Body of pancreas (tissue), 4 donors: ENCODE measurements around the gene DGCR8. TPM values are rescaled to one million over a fixed set of nuclear protein-coding genes. Genes with fewer than 3 reads are reported as not detected.

ENCODE experiments used
- ATAC-seq: fragments of 150-250 bp; one replicate; pipeline ENCODE4 v1.9.1; 2016
- DNase-seq, 4 donors: peaks; one replicate each; pipeline ENCODE4 v3.0.0-alpha.2; 2019
- H3K27ac ChIP-seq, 4 donors: fragments of 200-600 bp; sonication (generic); 1 replicate in 3 of 4; 2 replicates in 1 of 4; pipeline versions ENCODE4 v1.5.1 to v1.6.1; 2016 to 2019; ENCODE audit warnings: mild to moderate bottlenecking in 1 of 4, mixed read lengths in 1 of 4, moderate library complexity in 1 of 4
- H3K27me3 ChIP-seq, 2 donors: fragments of 200-600 bp; sonication (generic); one replicate each; pipeline ENCODE4 v1.6.0; 2016; ENCODE audit warnings: mild to moderate bottlenecking in 1 of 2
- H3K36me3 ChIP-seq, 2 donors: fragments of 200-600 bp; sonication (generic); replicated peaks in 1 of 2; 2 replicates each; pipeline ENCODE4 v1.5.1; 2016; ENCODE audit warnings: low read depth in 2 of 2; ENCODE audit not compliant: insufficient read depth in 1 of 2
- H3K4me1 ChIP-seq: fragments of 200-600 bp; sonication (generic); one replicate; pipeline ENCODE4 v1.6.0; 2016
- H3K4me3 ChIP-seq, 2 donors: fragments of 200-600 bp; sonication (generic); 1 replicate in 1 of 2; 2 replicates in 1 of 2; pipeline ENCODE4 v1.5.1; 2016 to 2019
- H3K9me3 ChIP-seq, 3 donors: fragments of 200-600 bp; sonication (generic); 1 replicate in 2 of 3; 2 replicates in 1 of 3; pipeline ENCODE4 v1.5.1; 2016
- CTCF ChIP-seq, 7 experiments: fragments of 450-650 bp in 4 of 7; fragments of 200-600 bp in 3 of 7; sonication (generic) in 3 of 7; IDR thresholded peaks; one replicate each; pipeline ENCODE4 v1.5.1; 2016 to 2019; ENCODE audit warnings: antibody characterized with exemption in 7 of 7
- POLR2A ChIP-seq, 3 donors: fragments of 450-650 bp; IDR thresholded peaks; one replicate each; pipeline ENCODE4 v1.6.1; 2016; ENCODE audit warnings: antibody characterized with exemption in 3 of 3, mild to moderate bottlenecking in 2 of 3
- WGBS, 2 donors: methylation state at CpG; one replicate each; pipeline ENCODE4 v1.1.5; 2017; 5-methylcytosine and 5-hydroxymethylcytosine counted together
- intact Hi-C: fragments of 100-400 bp; cut with DNase I; formaldehyde crosslinking; loops from one replicate; pipeline ENCODE4 v1.15.1; 2023
- total RNA-seq, 2 donors: library from RNA; depleted of rRNA; stranded (reverse); fragments of >200 nt; gene quantifications; one replicate each; pipeline ENCODE4 v1.1.0, GENCODE V29; 2016

DGCR8 gene
- total RNA-seq, 2 donors from 2014 or later: 25.7 to 53.4 TPM

- no peaks in the 10 kb centered on the region for H3K9me3 ChIP-seq
- no peak overlapping the region for H3K4me3 ChIP-seq
- intact Hi-C loops: no loop called here
- H3K27me3 ChIP-seq: no peaks in the 10 kb centered on the region
- H3K4me1 ChIP-seq: no peaks in the 10 kb centered on the region
- no peak for DNase-seq
- no peak overlapping the region for H3K27ac ChIP-seq
- H3K36me3 ChIP-seq: peaks cover 0 to 7% of the 10 kb centered on the region in 2 donors
- 95 to 100% methylated on average over 8 to 14 of the region's 18 CpGs for WGBS, 2 donors
- ATAC-seq: no peak
- TF ChIP-seq CTCF (IDR thresholded peaks at IDR 0.05) (no peak), POLR2A (IDR thresholded peaks at IDR 0.05) (no peak)
These were observed 17.8 kb upstream of the DGCR8 start for GRCh38 chr22:20062043-20062765.

- intact Hi-C loops: no loop called here
- WGBS, 2 donors: 86 to 89% methylated on average over 11 of the region's 11 CpGs
These were observed 17.3 kb upstream of the DGCR8 start for GRCh38 chr22:20062766-20063083.

GRCh38 chr22:20063271-20064139 lies 16.5 kb upstream of the DGCR8 start:
- Histone ChIP-seq H3K36me3 (peaks cover 0 to 7% of the 10 kb centered on the region in 2 donors), H3K4me1 (no peaks in the 10 kb centered on the region), H3K27me3 (no peaks in the 10 kb centered on the region), H3K27ac (no peak overlapping the region), H3K9me3 (no peaks in the 10 kb centered on the region), H3K4me3 (no peak overlapping the region)
- no peak for TF ChIP-seq CTCF (IDR thresholded peaks at IDR 0.05)
- TF ChIP-seq POLR2A (IDR thresholded peaks at IDR 0.05): no peak
- ATAC-seq: no peak
- DNase-seq: no peak
- intact Hi-C loops: no loop called here
- 91 to 95% methylated on average over 17 to 27 of the region's 27 CpGs for WGBS, 2 donors

More at GRCh38 chr22:20062766-20063083, 17.3 kb upstream of the DGCR8 start:
- H3K4me3 ChIP-seq: no peak overlapping the region
- ATAC-seq: no peak
- H3K36me3 ChIP-seq: peaks cover 0 to 7% of the 10 kb centered on the region in 2 donors
- no peaks in the 10 kb centered on the region for H3K27me3 ChIP-seq
- no peak for TF ChIP-seq POLR2A (IDR thresholded peaks at IDR 0.05)
- TF ChIP-seq CTCF (IDR thresholded peaks at IDR 0.05): no peak
- no peaks in the 10 kb centered on the region for H3K9me3 ChIP-seq
- no peaks in the 10 kb centered on the region for H3K4me1 ChIP-seq
- no peak for DNase-seq
- no peak overlapping the region for H3K27ac ChIP-seq

- no peak for DNase-seq
- intact Hi-C loops: no loop called here
- WGBS, 2 donors: 84% methylated on average over 3 of the region's 3 CpGs; no CpG with 5 or more reads in 1 of the 2 donors
- ATAC-seq: no peak
- no peak overlapping the region for H3K4me3 ChIP-seq
- peaks cover 0 to 7% of the 10 kb centered on the region in 2 donors for H3K36me3 ChIP-seq
- no peaks in the 10 kb centered on the region for H3K9me3 ChIP-seq
- no peaks in the 10 kb centered on the region for H3K4me1 ChIP-seq
- H3K27ac ChIP-seq: no peak overlapping the region
- no peak for TF ChIP-seq POLR2A (IDR thresholded peaks at IDR 0.05)
- TF ChIP-seq CTCF (IDR thresholded peaks at IDR 0.05): no peak
- H3K27me3 ChIP-seq: no peaks in the 10 kb centered on the region
These were observed 15.9 kb upstream of the DGCR8 start for GRCh38 chr22:20064140-20064480.
